Activated T-cell treated with anti-CD3 and anti-CD28 coated beads for 48 hours (primary cell): ENCODE results near the gene CD34.
A peak's percentile ranks its signal among the peaks of the same experiment; 100 is the strongest.

Experiments used
- DNase-seq: peaks from one replicate; pipeline ENCODE4 v3.0.0-alpha.2; 2020; ENCODE audit warnings: low read depth

Gene CD34

GRCh38 chr1:207853372-207853757 lies 57.6 kb downstream of the CD34 start:
- DNase-seq, result no peak

- no peak for DNase-seq
Measured at GRCh38 chr1:207852576-207853371, 58.2 kb downstream of the CD34 start.

- no peak for DNase-seq
Measured at GRCh38 chr1:207851696-207852095, 59.2 kb downstream of the CD34 start.

- no peak for DNase-seq
Measured at GRCh38 chr1:207850621-207851407, 60.1 kb downstream of the CD34 start.

GRCh38 chr1:207849646-207850045 lies 61.3 kb downstream of the CD34 start:
- DNase-seq, result no peak

- no peak for DNase-seq
Measured at GRCh38 chr1:207849016-207849415, 61.9 kb downstream of the CD34 start.

GRCh38 chr1:207848234-207848633 lies 62.7 kb downstream of the CD34 start:
- DNase-seq, result peak; percentile 53

GRCh38 chr1:207847116-207847515 lies 63.8 kb downstream of the CD34 start:
- DNase-seq, result no peak

GRCh38 chr1:207845109-207845508 lies 65.8 kb downstream of the CD34 start:
- no peak for DNase-seq

GRCh38 chr1:207844371-207844770 lies 66.6 kb downstream of the CD34 start:
- no peak for DNase-seq

GRCh38 chr1:207842506-207842905 lies 68.4 kb downstream of the CD34 start:
- no peak for DNase-seq

GRCh38 chr1:207841901-207842300 lies 69.0 kb downstream of the CD34 start:
- DNase-seq, result no peak

GRCh38 chr1:207841293-207841692 lies 69.6 kb downstream of the CD34 start:
- DNase-seq, result no peak

GRCh38 chr1:207840380-207840779 lies 70.5 kb downstream of the CD34 start:
- no peak for DNase-seq

- no peak for DNase-seq
Measured at GRCh38 chr1:207839083-207839413, 71.9 kb downstream of the CD34 start.

- no peak for DNase-seq
Measured at GRCh38 chr1:207838156-207839082, 72.5 kb downstream of the CD34 start.

GRCh38 chr1:207837673-207838072 lies 73.3 kb downstream of the CD34 start:
- no peak for DNase-seq

- DNase-seq, result no peak
Measured at GRCh38 chr1:207836591-207837347, 74.2 kb downstream of the CD34 start.

- no peak for DNase-seq
Measured at GRCh38 chr1:207835958-207836357, 75.0 kb downstream of the CD34 start.

GRCh38 chr1:207833956-207834660 lies 76.8 kb downstream of the CD34 start:
- DNase-seq, result no peak

- no peak for DNase-seq
Measured at GRCh38 chr1:207833381-207833780, 77.5 kb downstream of the CD34 start.
